D721Med (cell line): ENCODE results near the gene FGGY.

Experiments used
- DNase-seq: peaks from one replicate; pipeline ENCODE4 v3.0.0; 2011; ENCODE audit warnings: low spot score; ENCODE audit not compliant: insufficient read length
- FAIRE-seq: peaks from 2 replicates; lab custom pipeline; 2011; peaks lifted over from hg19 to GRCh38; lab: Jason Lieb, UNC
- TF ChIP-seq, protein P1 (sequence below): IDR thresholded peaks from 2 replicates; pipeline ENCODE4 v1.5.1; 2012; ENCODE audit warnings: mild to moderate bottlenecking, control low read depth; ENCODE audit not compliant: insufficient read depth; ENCODE audit errors: missing control alignments

Gene FGGY

DNA sequence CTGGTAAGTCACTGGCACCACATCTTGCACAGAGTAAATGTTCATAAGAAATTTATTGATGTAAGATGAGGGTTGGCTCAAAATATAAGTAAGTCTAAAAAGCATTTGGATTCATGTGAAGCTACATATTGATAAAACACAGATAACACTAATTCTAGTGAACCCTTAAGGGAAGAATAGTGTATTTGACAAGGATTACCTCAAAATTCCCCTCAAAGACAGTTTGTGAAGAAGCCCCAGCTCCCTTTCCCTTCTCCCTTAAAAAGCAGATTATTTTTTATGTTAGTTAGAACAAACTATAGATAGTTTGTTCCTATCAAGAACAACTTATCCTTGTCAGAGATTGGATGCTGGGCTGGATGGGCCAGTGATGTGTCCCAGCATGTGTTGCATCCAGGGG is 10.7 kb downstream of the FGGY start:
- DNase-seq (no peak), FAIRE-seq (no peak)
- TF ChIP-seq, protein P1, sequence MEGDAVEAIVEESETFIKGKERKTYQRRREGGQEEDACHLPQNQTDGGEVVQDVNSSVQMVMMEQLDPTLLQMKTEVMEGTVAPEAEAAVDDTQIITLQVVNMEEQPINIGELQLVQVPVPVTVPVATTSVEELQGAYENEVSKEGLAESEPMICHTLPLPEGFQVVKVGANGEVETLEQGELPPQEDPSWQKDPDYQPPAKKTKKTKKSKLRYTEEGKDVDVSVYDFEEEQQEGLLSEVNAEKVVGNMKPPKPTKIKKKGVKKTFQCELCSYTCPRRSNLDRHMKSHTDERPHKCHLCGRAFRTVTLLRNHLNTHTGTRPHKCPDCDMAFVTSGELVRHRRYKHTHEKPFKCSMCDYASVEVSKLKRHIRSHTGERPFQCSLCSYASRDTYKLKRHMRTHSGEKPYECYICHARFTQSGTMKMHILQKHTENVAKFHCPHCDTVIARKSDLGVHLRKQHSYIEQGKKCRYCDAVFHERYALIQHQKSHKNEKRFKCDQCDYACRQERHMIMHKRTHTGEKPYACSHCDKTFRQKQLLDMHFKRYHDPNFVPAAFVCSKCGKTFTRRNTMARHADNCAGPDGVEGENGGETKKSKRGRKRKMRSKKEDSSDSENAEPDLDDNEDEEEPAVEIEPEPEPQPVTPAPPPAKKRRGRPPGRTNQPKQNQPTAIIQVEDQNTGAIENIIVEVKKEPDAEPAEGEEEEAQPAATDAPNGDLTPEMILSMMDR = no peak

DNA sequence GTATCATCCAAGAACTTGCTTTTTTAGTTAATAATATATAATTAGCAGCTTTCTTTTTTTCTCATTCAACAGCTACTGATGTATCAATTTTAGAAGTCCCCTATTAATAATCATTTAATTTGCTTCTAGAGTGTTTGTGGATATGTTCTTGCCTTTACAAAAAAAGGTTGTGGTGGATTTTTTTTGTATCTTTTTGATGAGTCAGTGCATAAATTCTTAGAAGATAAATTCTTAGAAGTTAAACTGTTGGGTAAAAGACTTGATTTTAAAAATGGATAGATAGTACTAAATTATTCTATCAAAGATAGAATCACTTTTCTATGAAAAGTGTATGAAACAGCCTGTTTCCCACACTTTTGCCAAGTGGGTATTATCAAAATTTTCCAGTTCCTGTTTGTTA is 11.9 kb downstream of the FGGY start:
- FAIRE-seq = no peak

DNA sequence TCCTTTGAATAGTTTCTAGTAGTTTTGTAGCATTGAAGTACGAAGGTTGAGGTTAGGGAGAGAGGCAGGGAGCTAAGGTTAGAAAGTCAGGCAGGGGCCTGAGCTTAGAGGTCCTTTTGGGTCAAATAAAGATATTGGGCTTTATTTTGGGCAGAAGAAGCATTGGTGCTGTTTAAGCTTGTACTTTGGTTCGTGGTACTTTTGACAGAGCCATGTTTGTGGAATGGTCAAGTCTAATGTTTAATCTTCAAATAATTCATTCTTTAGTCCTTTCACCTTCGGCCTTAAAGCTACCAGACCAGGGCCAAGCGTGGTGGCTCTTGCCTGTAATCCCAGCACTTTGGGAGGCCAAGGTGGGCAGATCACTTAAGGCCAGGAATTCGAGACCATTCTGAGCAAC is 12.5 kb downstream of the FGGY start:
- TF ChIP-seq, protein P1 = no peak
- DNase-seq (no peak), FAIRE-seq (no peak)

More for the DNA sequence above, 11.9 kb downstream of the FGGY start:
- TF ChIP-seq, protein P1 = no peak
- DNase-seq = no peak

DNA sequence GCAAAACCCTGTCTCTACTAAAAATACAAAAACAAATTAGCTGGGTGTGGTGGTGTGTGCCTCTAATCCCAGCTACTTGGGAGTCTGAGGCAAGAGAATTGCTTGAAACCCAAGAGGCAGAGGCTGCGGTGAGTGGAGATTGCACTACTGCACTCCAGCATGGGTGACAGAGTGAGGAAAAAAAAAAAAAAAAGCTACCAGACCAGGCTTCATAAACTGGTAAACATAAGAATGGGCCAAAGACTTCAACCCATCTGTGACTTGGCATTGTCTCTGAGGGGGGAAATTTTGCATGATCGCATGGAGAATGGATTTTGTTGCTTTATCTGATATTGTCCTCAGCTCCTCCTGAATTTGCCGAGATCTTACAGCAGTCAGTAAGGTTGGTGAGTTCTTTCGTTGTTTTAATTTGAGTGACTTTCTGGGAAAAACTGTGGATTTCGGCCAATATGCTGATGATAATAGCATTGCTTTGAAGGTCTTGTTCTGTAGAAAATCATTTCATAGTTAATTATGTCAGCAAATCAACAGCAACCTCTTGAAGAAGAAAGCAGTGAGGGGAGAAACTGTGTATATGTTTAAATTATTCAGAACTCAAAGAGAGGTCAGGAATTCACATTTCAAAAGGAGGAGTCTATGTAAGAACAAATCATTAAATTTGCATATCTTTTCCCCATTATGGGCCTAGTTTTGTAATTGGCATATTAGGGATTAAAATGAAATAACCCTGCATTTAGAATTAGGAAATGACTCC is 13.1 kb downstream of the FGGY start:
- TF ChIP-seq, protein P1 = no peak
- DNase-seq (no peak), FAIRE-seq (no peak)

DNA sequence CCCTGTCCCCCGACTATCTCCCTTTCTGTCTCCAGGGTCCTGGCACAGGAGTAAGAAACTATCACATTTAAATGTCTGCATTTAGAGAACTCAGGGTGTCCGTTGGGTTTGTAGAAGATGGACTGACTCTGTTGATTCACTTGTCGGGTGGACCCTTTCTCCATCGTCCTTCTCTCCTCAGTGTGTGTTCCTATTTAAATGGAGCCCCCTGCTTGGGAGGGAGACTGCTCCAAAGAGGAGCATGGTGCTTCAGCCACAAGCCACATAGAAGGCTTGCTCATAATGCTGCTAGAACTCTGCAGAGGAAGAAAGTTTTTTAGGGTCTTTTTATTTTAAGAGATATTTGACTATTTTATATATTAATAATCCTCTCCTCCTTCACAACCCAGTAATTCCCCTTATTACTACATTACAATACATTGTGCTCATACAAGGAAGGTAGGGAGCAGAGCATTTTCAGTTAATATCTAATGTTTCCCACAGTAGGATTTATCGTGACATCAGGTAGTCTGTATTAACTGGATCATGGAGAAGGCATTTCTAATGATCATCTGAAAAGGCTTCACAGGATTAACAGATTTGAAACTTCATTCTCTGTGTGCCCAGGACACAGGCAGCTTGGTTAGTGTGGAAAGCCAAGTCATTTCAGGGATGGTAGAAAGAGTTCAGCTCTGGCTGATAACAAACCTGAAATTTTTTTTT is 13.8 kb downstream of the FGGY start:
- FAIRE-seq = no peak

DNA sequence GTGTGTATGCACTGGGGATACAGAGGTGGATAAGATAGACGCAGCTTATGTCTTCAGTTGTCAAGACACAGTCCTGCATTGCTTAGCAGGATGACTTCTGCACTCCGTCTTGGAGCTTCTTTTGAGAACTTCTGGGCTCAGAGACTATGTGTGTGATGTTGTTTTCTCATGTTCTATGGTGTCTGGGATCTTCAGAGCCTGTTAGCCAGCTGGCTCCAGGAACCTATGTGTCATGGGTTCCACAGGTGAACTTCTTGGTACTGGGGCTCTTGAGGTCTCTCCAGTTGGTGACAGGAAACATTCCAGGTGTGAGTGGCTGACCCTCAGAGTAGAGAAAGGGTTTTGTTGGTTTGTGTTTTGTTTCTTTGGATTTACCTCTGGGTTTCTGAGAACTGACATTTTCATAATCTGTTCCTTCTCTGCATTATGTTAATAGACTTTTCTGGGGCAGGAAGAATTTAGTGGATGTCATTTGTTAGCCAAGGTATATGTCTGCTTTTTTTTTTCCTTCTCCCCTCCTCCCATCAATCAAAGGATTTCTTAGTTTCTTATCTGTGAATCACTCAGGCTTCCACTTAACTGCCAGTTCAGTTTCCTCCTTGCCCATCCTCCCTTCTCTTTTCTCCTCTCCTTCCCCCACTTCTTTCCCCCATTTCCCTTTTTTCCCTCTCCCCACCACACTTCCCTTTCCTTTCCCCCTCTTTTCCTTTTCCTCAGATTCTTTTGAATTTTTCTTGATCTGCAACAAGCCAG is 18.1 kb downstream of the FGGY start:
- TF ChIP-seq, protein P1 = no peak
- no peak for DNase-seq
- FAIRE-seq = no peak

More for the DNA sequence above, 13.8 kb downstream of the FGGY start:
- TF ChIP-seq, protein P1 = no peak
- DNase-seq = no peak
